Stimulated activated memory B cell treated with anti-CD40 and anti-IgM and Interleukin-4, amounts not matched to agents 10 μg/mL and 1 μg/mL and 100 μg/mL, for 72 hours (primary cell): ENCODE measurements around the gene MAN1C1.
"Not testable (repeated sequence)": the region's sequence is repeated elsewhere in the genome, so short reads cannot be mapped to it uniquely, and the experiment has no call there.

Experiments
- ATAC-seq: fragments of 150-1000 bp; cut with Tn5 transposase; 2 replicates; pipeline ENCODE4 v1.10.0; 2021
- H3K27ac Mint-ChIP-seq: one replicate; pipeline ENCODE4 v1.8.0; 2022; ENCODE audit warnings: mild to moderate bottlenecking, mixed read lengths
- H3K27me3 Mint-ChIP-seq: one replicate; pipeline ENCODE4 v1.8.0; 2022; ENCODE audit warnings: mixed read lengths
- H3K36me3 Mint-ChIP-seq: one replicate; pipeline ENCODE4 v1.8.0; 2022; ENCODE audit warnings: mixed read lengths
- H3K4me1 Mint-ChIP-seq: one replicate; pipeline ENCODE4 v1.8.0; 2022; ENCODE audit warnings: mixed read lengths
- H3K4me3 Mint-ChIP-seq: one replicate; pipeline ENCODE4 v1.8.0; 2022; ENCODE audit warnings: mild to moderate bottlenecking, moderate library complexity, mixed read lengths
- H3K9me3 Mint-ChIP-seq: one replicate; pipeline ENCODE4 v1.8.0; 2022; ENCODE audit warnings: mixed read lengths

Gene MAN1C1

DNA sequence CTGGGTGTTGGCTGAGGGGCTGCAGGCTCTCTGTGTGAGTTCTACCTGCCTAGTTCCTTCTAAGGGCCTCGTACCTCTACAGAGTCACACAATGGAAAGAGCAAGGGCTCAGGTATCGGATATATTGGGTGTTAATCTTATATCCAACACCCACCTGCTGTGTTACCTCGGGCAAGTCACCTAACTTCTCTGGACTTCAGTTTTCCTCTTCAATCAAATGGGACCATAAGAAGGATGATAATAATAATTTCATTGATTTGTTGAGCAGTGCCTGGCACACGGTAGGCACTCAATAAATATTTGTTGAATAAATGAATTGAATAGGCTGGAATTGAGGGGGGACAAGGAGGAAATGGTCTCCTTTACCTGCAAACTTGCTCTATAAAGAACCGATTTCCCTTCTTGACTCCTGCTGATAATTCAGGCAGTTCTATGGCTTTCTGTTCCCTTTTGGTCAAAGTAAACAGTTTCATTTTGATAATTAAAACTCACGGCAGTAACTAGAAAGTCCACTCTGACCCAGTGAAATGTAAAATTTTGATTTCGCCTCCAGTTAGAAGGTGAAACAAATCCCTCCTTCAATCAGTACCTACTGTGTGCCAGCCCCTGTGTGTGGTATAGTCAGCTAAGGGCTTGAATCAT, 16.5 kb upstream of the MAN1C1 start:
- peaks cover 53% of the 10 kb centered on the region for H3K27me3 Mint-ChIP-seq
- peaks cover 5% of the 10 kb centered on the region for H3K9me3 Mint-ChIP-seq
- no peak overlapping the region for H3K27ac Mint-ChIP-seq
- H3K4me3 Mint-ChIP-seq = no peak overlapping the region
- peak; percentile 51 for ATAC-seq
- peaks cover 6% of the 10 kb centered on the region for H3K36me3 Mint-ChIP-seq
- H3K4me1 Mint-ChIP-seq = peaks cover 19% of the 10 kb centered on the region

DNA sequence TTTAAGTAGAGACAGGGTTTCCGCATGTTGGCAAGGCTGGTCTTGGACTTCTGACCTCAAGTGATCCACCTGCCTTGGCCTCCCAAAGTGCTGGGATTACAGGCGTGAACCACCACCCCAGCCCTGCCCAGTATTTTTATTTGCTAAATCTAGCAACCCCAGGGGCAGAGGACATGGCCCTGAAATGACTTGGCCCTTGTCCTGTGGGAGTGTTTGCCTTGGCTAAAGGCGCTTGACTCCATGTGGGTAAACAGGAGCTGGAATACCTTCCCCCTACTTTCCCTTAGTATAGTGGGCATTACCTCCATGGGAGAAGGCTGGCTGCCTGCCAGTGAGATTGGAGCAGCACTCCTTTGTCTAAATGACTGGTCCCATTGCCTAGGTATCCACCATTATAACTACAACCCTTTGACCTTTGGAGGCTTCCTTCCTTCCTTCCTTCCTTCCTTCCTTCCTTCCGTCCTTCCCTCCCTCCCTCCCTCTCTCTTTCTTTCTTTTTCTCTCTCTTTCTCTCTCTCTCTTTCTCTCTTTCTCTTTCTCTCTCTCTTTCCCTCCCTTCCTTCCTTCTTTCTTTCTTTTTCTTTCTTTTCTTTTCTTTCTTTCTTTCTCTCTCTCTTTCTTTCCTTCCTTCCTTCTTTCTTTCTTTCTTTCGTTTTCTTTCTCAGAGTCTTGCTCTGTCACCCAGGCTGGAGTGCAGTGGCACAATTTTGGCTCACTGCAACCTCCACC, 15.5 kb upstream of the MAN1C1 start:
- not testable (repeated sequence) for ATAC-seq, H3K27ac Mint-ChIP-seq, H3K4me3 Mint-ChIP-seq, H3K36me3 Mint-ChIP-seq, H3K9me3 Mint-ChIP-seq
- peaks cover 53% of the 10 kb centered on the region for H3K27me3 Mint-ChIP-seq
- H3K4me1 Mint-ChIP-seq = peaks cover 19% of the 10 kb centered on the region

DNA sequence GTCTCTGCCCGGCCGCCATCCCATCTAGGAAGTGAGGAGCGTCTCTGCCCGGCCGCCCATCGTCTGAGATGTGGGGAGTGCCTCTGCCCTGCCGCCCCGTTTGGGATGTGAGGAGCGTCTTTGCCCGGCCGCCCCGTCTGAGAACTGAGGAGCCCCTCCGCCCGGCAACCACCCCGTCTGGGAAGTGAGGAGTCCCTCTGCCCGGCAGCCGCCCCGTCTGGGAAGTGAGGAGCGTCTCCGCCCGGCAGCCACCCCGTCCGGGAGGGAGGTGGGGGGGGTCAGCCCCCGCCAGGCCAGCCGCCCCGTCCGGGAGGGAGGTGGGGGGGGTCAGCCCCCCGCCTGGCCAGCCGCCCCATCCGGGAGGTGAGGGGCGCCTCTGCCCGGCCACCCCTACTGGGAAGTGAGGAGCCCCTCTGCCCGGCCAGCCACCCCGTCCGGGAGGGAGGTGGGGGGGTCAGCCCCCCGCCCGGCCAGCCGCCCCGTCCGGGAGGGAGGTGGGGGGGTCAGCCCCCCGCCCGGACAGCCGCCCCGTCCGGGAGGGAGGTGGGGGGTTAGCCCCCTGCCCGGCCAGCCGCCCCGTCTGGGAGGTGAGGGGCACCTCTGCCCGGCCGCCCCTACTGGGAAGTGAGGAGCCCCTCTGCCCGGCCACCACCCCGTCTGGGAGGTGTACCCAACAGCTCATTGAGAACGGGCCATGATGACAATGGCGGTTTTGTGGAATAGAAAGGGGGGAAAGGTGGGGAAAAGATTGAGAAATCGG, 12.6 kb upstream of the MAN1C1 start:
- H3K9me3 Mint-ChIP-seq, ATAC-seq, H3K27ac Mint-ChIP-seq, H3K36me3 Mint-ChIP-seq, H3K4me3 Mint-ChIP-seq: not testable (repeated sequence)
- Mint-ChIP-seq H3K4me1 (peaks cover 25% of the 10 kb centered on the region), H3K27me3 (peaks cover 64% of the 10 kb centered on the region)

DNA sequence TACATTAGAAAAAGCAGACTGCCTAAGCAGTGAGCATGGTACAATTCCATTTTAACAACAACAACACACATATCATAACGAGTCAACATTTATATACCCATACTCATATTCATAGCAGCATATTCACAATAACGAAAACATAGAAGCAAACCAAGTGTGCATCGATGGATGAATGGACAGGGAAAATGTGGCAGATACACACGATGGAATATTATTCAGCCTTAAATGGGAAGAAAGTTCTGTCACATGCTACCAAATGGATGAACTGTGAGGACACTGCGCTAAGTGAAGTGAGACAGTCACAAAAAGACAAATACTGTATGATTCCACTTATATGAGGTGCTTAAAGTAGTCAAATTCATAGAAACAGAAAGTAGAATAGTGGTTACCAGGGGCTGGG, 9.5 kb upstream of the MAN1C1 start:
- H3K4me1 Mint-ChIP-seq = peaks cover 6% of the 10 kb centered on the region
- no peak overlapping the region for H3K4me3 Mint-ChIP-seq
- H3K36me3 Mint-ChIP-seq = no peaks in the 10 kb centered on the region
- no peaks in the 10 kb centered on the region for H3K9me3 Mint-ChIP-seq
- ATAC-seq = no peak
- peaks cover 56% of the 10 kb centered on the region for H3K27me3 Mint-ChIP-seq
- H3K27ac Mint-ChIP-seq = no peak overlapping the region

DNA sequence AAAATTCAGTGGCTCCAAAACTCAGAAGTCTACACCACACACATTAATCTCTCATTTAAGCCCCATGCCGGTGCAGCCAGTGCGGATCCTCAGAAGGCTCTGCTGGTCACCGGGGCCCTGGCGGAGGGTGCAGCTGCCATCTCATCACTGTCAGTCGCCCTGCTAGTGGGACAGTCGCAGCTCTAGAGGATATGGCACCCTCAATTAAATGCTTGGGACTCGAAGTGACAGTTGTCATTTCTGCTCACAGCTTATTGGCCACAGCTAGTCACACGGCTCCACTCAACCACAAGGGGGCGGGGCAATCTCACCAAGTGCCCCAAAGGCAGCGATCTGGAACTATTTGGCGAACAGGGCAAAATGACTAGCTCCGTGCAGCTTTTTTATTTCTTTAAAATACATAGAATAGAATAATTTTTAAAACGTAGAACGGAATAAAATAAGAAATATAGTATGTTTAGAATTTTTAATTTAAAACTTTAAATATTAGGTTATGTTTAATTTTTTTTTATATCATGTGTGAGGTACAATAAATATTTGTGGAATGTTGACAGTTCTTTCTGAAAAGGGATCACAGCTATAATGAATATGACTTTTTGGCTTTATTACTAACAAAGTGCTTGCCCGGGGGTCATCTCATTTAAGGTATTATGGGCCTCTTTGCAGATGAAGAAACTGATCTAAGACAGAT, 8.0 kb upstream of the MAN1C1 start:
- Mint-ChIP-seq H3K9me3 (no peaks in the 10 kb centered on the region), H3K4me3 (peak overlapping the region; percentile 19), H3K36me3 (no peaks in the 10 kb centered on the region), H3K27ac (no peak overlapping the region), H3K4me1 (peaks cover 6% of the 10 kb centered on the region), H3K27me3 (peaks cover 46% of the 10 kb centered on the region)
- peak; percentile 94 for ATAC-seq

DNA sequence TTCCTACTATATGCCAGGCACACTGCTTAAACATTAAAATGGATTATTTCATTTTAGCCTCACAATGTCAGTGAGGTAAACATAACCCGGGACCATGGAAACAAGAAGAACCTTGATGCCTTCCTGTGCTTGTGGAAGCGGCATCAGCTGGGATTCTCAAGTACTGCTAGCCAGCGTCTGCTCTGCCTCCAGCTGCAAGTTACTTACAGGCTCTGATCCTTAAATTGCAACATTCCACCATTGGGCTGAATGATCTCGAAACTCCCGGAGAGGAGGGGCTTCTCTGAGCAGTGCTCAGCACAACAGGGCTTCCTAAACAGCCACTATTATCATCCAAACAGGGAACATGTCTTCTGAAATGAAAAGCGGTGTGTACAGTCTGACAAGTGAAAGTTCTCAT, 6.7 kb upstream of the MAN1C1 start:
- no peak overlapping the region for H3K27ac Mint-ChIP-seq
- H3K9me3 Mint-ChIP-seq = no peaks in the 10 kb centered on the region
- no peak for ATAC-seq
- H3K36me3 Mint-ChIP-seq = no peaks in the 10 kb centered on the region
- peaks cover 18% of the 10 kb centered on the region for H3K4me1 Mint-ChIP-seq
- H3K4me3 Mint-ChIP-seq = no peak overlapping the region
- peaks cover 43% of the 10 kb centered on the region for H3K27me3 Mint-ChIP-seq

DNA sequence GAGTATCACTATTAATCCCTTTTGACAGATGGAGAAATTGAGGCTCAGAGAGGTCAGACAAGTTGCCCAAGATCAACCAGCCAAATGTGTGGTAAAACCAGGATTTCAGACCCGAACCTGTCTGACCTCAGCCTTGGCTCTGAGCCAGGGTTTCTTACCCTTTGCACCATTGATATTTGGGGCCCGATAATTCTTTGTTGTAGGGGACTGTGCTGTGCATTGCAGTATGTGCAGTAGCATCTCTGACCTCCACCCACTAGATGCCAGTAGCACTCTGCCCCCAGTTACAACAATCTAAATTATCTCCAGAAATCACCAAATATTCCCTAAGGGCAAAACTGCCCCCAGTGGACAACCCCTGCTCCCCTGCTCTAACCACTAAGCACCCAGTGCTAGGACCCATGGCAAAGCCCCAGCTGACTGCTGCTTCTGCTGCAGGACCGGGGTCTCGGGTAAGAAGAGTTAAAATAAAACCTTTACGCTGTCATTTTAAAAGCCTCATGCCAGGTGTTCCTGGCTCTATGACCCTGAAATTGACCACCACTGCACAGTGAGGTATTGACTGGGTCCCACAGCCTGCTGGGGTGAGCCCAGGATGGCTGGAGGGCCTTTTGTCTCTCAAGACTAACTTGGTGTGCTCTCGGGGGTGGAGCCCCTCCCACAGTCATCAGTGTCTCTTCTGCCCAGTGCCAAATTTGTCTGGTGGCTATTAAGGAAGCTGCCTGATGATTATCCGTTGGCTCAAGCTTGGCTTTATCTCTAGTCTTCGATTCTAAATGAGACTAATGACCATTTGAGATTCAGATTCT, 5.6 kb upstream of the MAN1C1 start:
- Mint-ChIP-seq H3K36me3 (no peaks in the 10 kb centered on the region), H3K4me1 (peaks cover 29% of the 10 kb centered on the region), H3K9me3 (no peaks in the 10 kb centered on the region), H3K27me3 (peaks cover 32% of the 10 kb centered on the region), H3K27ac (no peak overlapping the region), H3K4me3 (no peak overlapping the region)
- ATAC-seq = no peak

DNA sequence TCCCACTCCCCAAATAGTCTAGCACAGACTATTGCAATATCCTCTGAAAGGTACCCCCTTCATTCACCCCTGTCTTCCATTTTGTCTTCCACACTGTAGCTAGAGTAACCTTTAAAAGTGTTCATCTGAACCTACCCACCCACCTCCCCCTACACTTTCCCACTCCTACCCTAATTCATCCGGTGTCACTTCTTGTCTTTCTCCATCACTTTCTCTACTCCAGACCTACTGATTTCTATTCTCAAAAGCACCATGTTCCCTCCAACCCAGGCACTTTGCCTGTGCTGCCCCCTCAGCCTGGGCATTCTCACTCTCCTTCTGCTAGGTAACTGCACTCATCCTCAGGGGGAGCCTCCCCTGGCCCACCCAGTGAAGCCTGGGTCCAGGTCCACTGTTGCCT, 4.7 kb upstream of the MAN1C1 start:
- no peak for ATAC-seq
- Mint-ChIP-seq H3K36me3 (no peaks in the 10 kb centered on the region), H3K4me3 (no peak overlapping the region), H3K27me3 (peaks cover 24% of the 10 kb centered on the region), H3K27ac (no peak overlapping the region), H3K9me3 (no peaks in the 10 kb centered on the region), H3K4me1 (peaks cover 30% of the 10 kb centered on the region)

DNA sequence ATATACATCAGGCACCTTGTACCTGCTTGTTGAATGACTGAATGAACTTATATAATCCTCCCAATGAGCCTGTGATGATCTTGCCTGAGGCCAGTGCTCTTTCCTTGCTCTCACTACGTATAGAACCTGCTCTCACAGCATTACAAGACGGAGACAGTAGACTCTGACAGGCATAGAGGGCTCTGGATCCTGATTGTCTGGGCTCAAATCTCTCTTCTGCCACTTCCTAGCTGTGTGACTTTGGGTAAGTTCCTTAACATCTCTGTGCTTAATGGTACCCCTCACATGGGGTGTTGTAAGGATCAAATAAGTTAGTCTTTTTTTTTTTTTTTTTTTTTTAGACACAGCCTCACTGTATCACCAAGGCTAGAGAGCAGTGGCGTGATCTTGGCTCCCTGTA, 4.2 kb upstream of the MAN1C1 start:
- H3K36me3 Mint-ChIP-seq = no peaks in the 10 kb centered on the region
- peaks cover 18% of the 10 kb centered on the region for H3K27me3 Mint-ChIP-seq
- ATAC-seq = no peak
- H3K4me3 Mint-ChIP-seq = no peak overlapping the region
- no peak overlapping the region for H3K27ac Mint-ChIP-seq
- H3K9me3 Mint-ChIP-seq = no peaks in the 10 kb centered on the region
- peaks cover 30% of the 10 kb centered on the region for H3K4me1 Mint-ChIP-seq

DNA sequence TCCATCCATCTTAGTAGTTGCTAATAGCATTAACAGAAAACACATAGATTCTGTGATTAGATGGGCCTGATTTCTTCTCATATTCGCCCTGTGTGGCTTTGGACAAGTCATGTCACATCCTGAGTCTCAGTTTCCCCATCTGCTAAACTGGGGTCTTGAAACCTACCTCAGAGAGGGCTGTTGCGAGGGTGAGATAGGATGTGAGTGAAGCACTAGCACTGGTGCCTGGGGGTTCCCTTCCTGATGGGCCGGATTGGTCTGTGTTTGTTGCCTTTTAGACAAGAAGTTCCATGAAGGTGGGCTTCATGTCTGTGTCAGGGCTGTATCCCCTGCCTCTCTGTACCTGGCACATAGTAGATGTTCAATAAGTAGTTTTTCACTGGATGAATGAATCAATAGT, 3.5 kb upstream of the MAN1C1 start:
- peaks cover 17% of the 10 kb centered on the region for H3K27me3 Mint-ChIP-seq
- no peak for ATAC-seq
- no peak overlapping the region for H3K27ac Mint-ChIP-seq
- peaks cover 31% of the 10 kb centered on the region for H3K4me1 Mint-ChIP-seq
- H3K9me3 Mint-ChIP-seq = no peaks in the 10 kb centered on the region
- no peaks in the 10 kb centered on the region for H3K36me3 Mint-ChIP-seq
- no peak overlapping the region for H3K4me3 Mint-ChIP-seq

DNA sequence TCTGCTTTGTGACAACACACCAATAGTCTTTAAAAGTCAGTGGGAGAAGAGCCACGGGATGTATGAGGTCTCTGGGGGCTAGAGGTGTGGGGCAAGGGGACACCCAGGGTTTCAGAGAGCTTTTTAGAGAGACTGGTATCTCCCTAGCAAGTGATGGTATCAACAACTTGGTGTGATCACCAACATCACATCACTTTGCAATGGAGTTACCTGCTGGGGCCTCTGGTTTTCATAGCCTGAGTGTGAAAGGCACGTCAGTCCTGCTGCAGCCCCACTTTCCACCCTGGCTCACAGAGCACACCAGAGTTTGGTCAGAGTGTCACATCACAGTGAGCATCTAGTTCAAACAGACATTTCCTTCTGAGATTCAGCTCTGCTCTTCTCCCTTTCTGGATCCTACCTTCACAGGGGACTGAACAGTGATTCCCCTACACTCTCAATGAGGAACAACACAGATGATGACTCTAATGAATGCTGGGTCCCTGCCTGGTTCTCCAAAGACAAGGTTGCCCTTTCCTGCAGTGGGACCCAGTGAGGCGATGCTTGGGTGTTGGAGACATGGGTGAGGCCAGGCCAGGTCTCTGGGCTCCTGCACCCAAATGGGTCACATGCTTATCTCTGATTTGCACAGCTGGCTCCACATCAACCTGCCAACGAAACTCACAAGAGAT, 2.0 kb upstream of the MAN1C1 start:
- peaks cover 32% of the 10 kb centered on the region for H3K27me3 Mint-ChIP-seq
- H3K4me1 Mint-ChIP-seq = peaks cover 40% of the 10 kb centered on the region
- peak overlapping the region; percentile 6 for H3K27ac Mint-ChIP-seq
- no peak overlapping the region for H3K4me3 Mint-ChIP-seq
- H3K36me3 Mint-ChIP-seq = no peaks in the 10 kb centered on the region
- no peaks in the 10 kb centered on the region for H3K9me3 Mint-ChIP-seq
- ATAC-seq = peak; percentile 3

DNA sequence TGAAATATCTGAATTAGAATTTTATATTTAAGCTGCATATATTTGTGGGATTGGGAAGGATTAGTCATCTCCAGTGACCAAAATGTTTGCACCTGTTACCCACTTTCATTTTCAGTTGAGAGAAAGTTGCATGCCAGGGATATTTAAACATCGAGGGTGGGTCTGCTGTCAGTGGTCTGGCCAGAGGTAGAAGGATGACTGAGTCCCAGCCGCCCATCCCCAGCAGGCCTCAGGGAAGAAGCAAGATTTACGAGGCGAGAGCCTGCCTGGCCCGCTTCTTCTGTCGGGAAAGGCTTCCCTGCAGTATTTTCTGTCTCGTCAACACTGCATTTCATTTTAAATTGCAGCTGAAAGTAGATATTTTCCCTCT, 1.4 kb upstream of the MAN1C1 start:
- no peak overlapping the region for H3K27ac Mint-ChIP-seq
- H3K36me3 Mint-ChIP-seq = no peaks in the 10 kb centered on the region
- H3K27me3 Mint-ChIP-seq = peaks cover 38% of the 10 kb centered on the region
- no peak for ATAC-seq
- H3K4me3 Mint-ChIP-seq = peak overlapping the region; percentile 73
- peaks cover 45% of the 10 kb centered on the region for H3K4me1 Mint-ChIP-seq
- no peaks in the 10 kb centered on the region for H3K9me3 Mint-ChIP-seq

DNA sequence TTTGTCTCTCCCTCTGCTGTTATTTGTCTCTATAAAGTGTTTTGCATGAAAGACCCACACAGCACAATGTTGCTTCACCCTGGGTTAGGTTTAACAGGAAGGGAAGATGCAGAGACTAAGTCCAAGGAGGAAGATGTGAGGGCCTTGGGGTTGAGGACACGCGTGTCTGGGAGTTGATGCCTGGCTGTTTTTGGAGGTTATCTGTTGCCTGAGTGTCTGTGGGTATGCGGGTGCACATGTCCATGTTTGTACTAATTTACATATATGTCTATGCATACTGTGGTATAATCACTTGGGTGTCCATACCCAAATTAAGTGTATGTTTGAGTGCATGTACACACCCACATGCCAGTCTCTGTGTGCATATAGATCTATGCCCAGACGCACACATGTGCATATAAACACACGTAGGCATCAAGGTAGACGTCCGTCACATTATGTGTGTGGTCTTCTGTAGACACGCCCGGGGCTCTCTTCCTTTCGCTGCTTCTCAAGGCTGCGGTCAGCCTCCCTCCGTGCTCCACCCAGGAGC, 962 bp upstream of the MAN1C1 start:
- Mint-ChIP-seq H3K4me1 (peaks cover 50% of the 10 kb centered on the region), H3K27me3 (peaks cover 42% of the 10 kb centered on the region), H3K27ac (peak overlapping the region; percentile 35), H3K36me3 (no peaks in the 10 kb centered on the region), H3K9me3 (no peaks in the 10 kb centered on the region), H3K4me3 (peak overlapping the region; percentile 73)
- ATAC-seq = peak; percentile 2

DNA sequence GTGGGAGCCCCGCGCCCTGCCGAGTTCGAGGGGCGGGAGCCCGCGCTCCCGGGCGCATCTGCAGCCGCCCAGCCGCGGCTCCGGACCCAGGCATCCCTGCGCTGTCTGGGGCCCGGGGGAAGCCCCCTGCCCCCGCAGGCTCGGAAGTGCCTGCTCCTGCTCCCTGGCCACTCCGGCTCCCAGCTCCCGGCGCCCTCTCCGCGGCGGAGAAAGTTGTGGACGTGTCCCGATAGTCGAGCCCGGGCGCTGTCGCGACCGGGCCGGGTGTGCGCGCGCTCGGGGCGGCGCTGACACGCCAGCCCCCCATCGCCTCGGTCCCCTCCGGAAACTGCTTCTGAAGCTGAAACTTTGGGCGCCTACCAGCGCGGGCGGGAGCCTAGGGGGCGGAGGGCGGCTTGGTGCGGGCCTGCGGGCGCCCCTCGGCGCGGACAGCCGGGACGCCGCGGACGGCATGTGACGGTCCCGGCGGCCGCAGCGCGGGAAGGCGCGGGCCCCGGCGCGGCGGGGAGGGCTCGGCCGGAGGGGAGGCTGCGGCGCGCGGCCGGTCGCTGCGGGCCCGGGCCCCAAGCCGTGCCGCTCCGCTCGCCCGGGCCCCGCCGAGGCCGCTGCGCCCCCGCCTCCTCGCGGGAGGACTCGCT, 515 bp downstream of the MAN1C1 start:
- peaks cover 44% of the 10 kb centered on the region for H3K27me3 Mint-ChIP-seq

More for the DNA sequence above, 515 bp downstream of the MAN1C1 start:
- H3K4me3 Mint-ChIP-seq = peak overlapping the region; percentile 62
- H3K4me1 Mint-ChIP-seq = peaks cover 50% of the 10 kb centered on the region
- no peak overlapping the region for H3K27ac Mint-ChIP-seq
- no peaks in the 10 kb centered on the region for H3K9me3 Mint-ChIP-seq
- H3K36me3 Mint-ChIP-seq = no peaks in the 10 kb centered on the region
- ATAC-seq = no peak
